Measurements from ENCODE around the gene CISD3.

CISD3 gene

DNA sequence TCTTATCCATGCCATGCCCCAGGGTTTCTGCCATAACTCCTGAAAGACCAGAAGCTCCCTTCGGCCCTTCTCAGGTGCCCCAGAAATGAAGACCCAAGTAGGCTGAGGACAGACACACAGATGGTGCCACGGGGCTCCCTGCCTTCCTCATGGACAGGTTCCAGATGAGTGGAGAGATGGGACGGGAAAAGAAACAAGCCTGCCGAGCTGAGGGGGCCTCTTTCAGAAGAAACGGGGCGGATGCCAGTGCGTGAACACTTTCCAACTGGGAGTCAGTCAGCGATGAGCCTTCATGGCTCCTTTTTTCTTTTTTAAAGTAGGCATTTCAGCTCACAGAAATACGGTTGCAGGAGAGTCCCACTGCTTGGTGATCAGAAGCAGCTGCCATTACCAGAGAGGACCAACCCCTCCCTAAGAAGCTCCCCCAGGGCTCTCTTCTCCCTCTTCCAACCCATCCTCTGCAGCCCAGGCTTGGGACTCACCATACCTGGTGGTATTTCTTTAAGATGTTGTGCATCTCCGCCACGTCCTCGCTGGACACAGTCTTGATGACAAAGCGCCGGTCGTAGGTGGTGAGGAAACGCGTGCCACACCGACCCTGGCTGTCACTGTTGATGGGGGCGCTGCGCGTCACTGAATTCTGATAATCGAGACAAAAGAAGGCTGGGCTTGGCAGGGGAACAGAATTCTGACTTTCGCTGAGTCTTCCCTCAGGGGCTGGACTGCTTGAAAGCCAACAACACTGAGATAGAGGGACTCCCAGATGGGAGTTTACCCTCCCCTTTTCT lies 50.0 kb downstream of the CISD3 start:
- no peak for DNase-seq (ENCODE audit: low spot score)

GRCh38 chr17:38783227-38783626 lies 53.1 kb downstream of the CISD3 start:
- no peak for DNase-seq (ENCODE audit: low spot score)
